HepG2 (cell line): ENCODE measurements around the gene TMEM116. TPM values are rescaled to one million over a fixed set of nuclear protein-coding genes. Genes with fewer than 3 reads are reported as not detected.
"Not testable (repeated sequence)": the region's sequence is repeated elsewhere in the genome, so short reads cannot be mapped to it uniquely, and the experiment has no call there.

ENCODE experiments used
- ATAC-seq: fragments of 200-7000 bp; cut with Tn5 transposase; 3 replicates; pipeline ENCODE4 v1.9.1; 2020; ENCODE audit warnings: mild to moderate bottlenecking, moderate library complexity
- BruUV-seq: library from RNA; stranded (reverse); fragments of 400-500 nt; replicated peaks from 2 replicates; lab custom pipeline; 2021; lab: Mats Ljungman, UMichigan
- CTCF ChIA-PET: fragments of 300-600 bp; formaldehyde crosslinking; extraction: SDS; loops from one replicate; lab custom pipeline; 2021; ENCODE audit warnings: low total read pairs, inconsistent platforms, low intra/inter-chr PET ratio; lab: Yijun Ruan, JAX
- POLR2A ChIA-PET: fragments of 350-600 bp; sonication (Branson Sonifier 250); formaldehyde crosslinking; loops from one replicate; lab custom pipeline; 2020; ENCODE audit warnings: antibody characterized with exemption, inconsistent platforms; lab: Yijun Ruan, JAX
- DNase-seq: peaks from one replicate; pipeline ENCODE4 v3.0.0-alpha.2; 2015; ENCODE audit warnings: low spot score
- FAIRE-seq: peaks from 3 replicates; lab custom pipeline; 2011; peaks lifted over from hg19 to GRCh38; lab: Jason Lieb, UNC
- H2AFZ ChIP-seq: one replicate; pipeline ENCODE4 v1.6.1; 2011; ENCODE audit warnings: low read length, inconsistent platforms
- H3K27ac ChIP-seq: fragments of 300-600 bp; 3 replicates; pipeline ENCODE4 v1.8.0; 2011; ENCODE audit warnings: mixed run types, mild to moderate bottlenecking, mixed read lengths, low read length, inconsistent platforms; ENCODE audit not compliant: insufficient read depth; ENCODE audit errors: extremely low read length
- H3K27me3 ChIP-seq, 2 experiments: fragments of 200-600 bp in 1 of 2; 2 replicates in 1 of 2; 3 replicates in 1 of 2; pipeline versions ENCODE4 v1.6.0 to v1.8.0; 2011; ENCODE audit warnings: low read length in 2 of 2, mild to moderate bottlenecking in 2 of 2, moderate library complexity in 2 of 2, inconsistent platforms in 1 of 2; ENCODE audit not compliant: insufficient read depth in 2 of 2, control insufficient read depth in 1 of 2
- H3K36me3 ChIP-seq, 2 experiments: fragments of 200-600 bp in 1 of 2; replicated peaks in 1 of 2; 2 replicates in 1 of 2; 3 replicates in 1 of 2; pipeline versions ENCODE4 v1.5.1 to v1.8.0; 2011; ENCODE audit warnings: low read length in 2 of 2, inconsistent platforms in 1 of 2; ENCODE audit not compliant: insufficient read depth in 2 of 2, control insufficient read depth in 1 of 2
- H3K4me1 ChIP-seq: 2 replicates; pipeline ENCODE4 v1.5.1; 2012; ENCODE audit warnings: low read length, inconsistent platforms; ENCODE audit not compliant: insufficient read depth
- H3K4me2 ChIP-seq: 2 replicates; pipeline ENCODE4 v1.6.0; 2011; ENCODE audit warnings: low read depth, low read length, inconsistent platforms
- H3K4me3 ChIP-seq, 3 experiments: fragments of 200-600 bp in 1 of 3; sonication (generic), shearing (Covaris generic) in 1 of 3; replicated peaks in 1 of 3; 2 replicates each; pipeline ENCODE4 v1.5.1; 2011 to 2016; ENCODE audit warnings: low read length in 3 of 3, inconsistent platforms in 2 of 3, low read depth in 2 of 3, mild to moderate bottlenecking in 2 of 3, control low read depth in 1 of 3, mixed read lengths in 1 of 3; ENCODE audit not compliant: insufficient read depth in 1 of 3
- H3K79me2 ChIP-seq: one replicate; pipeline ENCODE4 v1.6.1; 2011; ENCODE audit warnings: low read length, inconsistent platforms; ENCODE audit not compliant: insufficient read depth
- H3K9ac ChIP-seq: 2 replicates; pipeline ENCODE4 v1.6.0; 2011; ENCODE audit warnings: mild to moderate bottlenecking, low read depth, low read length, inconsistent platforms; ENCODE audit not compliant: insufficient read depth
- H3K9me3 ChIP-seq: 2 replicates; pipeline ENCODE4 v1.5.1; 2012; ENCODE audit warnings: mild to moderate bottlenecking, low read length
- H4K20me1 ChIP-seq: 2 replicates; pipeline ENCODE4 v1.6.0; 2011; ENCODE audit warnings: inconsistent platforms, mild to moderate bottlenecking, low read length, moderate library complexity; ENCODE audit not compliant: insufficient read depth
- SIX4 ChIP-seq: sonication (generic); formaldehyde crosslinking; IDR thresholded peaks from 2 replicates; pipeline ENCODE4 v1.4.0; 2020; ENCODE audit warnings: missing genetic modification reagents
- WGBS: methylation state at CpG from one replicate; pipeline ENCODE4 v1.1.6; 2017; ENCODE audit warnings: low lambda C conversion rate; 5-methylcytosine and 5-hydroxymethylcytosine counted together
- in situ Hi-C: cut with HindIII; loops from 2 replicates; pipeline ENCODE4 v1.10.0; 2017; ENCODE audit warnings: low pct_unique_long_range_greater_than_20kb; ENCODE audit not compliant: extremely low pct_ligation_motif_present
- intact Hi-C: fragments of 100-400 bp; cut with micrococcal nuclease; formaldehyde crosslinking; loops from one replicate; pipeline ENCODE4 v1.10.0; 2022; ENCODE audit not compliant: unreplicated experiment
- polyA plus RNA-seq, 8 experiments: library from polyadenylated mRNA; depleted of rRNA in 3 of 8; stranded (reverse) in 7 of 8; unstranded in 1 of 8; fragments of >200 nt; fragmentation: Illumina TruSeq in 4 of 8; extraction: Trizol in 4 of 8; gene quantifications; 2 replicates each; pipeline versions ENCODE4 v1.2.1 to v1.2.3, GENCODE V29; 2011 to 2016; ENCODE audit warnings: low read depth in 4 of 8, missing spikeins in 1 of 8, mixed read lengths in 1 of 8; ENCODE audit not compliant: insufficient read depth in 1 of 8
- total RNA-seq, 5 experiments: library from RNA; depleted of rRNA; stranded (reverse); fragments of >200 nt; fragmentation: Illumina TruSeq; extraction: Trizol; gene quantifications; 2 replicates each; pipeline ENCODE4 v1.2.3, GENCODE V29; 2016; ENCODE audit warnings: low read depth in 1 of 5

The TMEM116 gene
- total and polyA plus RNA-seq, 2 of the 13 experiments (the other 11 are each of a cell fraction or from before 2014, with no cell fraction given): 14.0 to 17.8 TPM

- Histone ChIP-seq H3K27ac (no peak overlapping the region), H4K20me1 (no peaks in the 10 kb centered on the region), H2AFZ (no peak overlapping the region), H3K9me3 (no peaks in the 10 kb centered on the region), H3K9ac (no peak overlapping the region), H3K79me2 (no peaks in the 10 kb centered on the region), H3K4me1 (peaks cover 6% of the 10 kb centered on the region), H3K4me2 (no peak overlapping the region), H3K36me3 (0 out of 5 replicates have a peak, but pooled peaks cover 0 to 3% of the 10 kb centered on the region in 2 experiments), H3K4me3 (no peak overlapping the region), H3K27me3 (no peaks in the 10 kb centered on the region)
- POLR2A ChIA-PET: interaction anchor here (1.1 kb wide), 1 partner anchor 13 kb away, joined by 5 read pairs; the partner anchor contains the start of genes ERP29 and TMEM116
- intact Hi-C loops (no loop called here), in situ Hi-C loops (no loop called here)
- no peak for TF ChIP-seq SIX4 (CRISPR knock-in tag)
- FAIRE-seq: no peak
- no peak for DNase-seq
- no peak for ATAC-seq
- CTCF ChIA-PET: no interaction called here
- no TSS peak for BruUV-seq
- 95% methylated on average over 8 of the region's 8 CpGs for WGBS
Observed at GRCh38 chr12:112000820-112001219, 12.1 kb downstream of the TMEM116 start.

- H4K20me1 ChIP-seq, H2AFZ ChIP-seq, FAIRE-seq, intact Hi-C loops, H3K9me3 ChIP-seq, DNase-seq, H3K27ac ChIP-seq, H3K4me1 ChIP-seq, H3K79me2 ChIP-seq, CTCF ChIA-PET, H3K4me3 ChIP-seq, H3K27me3 ChIP-seq, ATAC-seq, BruUV-seq, H3K9ac ChIP-seq, H3K4me2 ChIP-seq, H3K36me3 ChIP-seq, in situ Hi-C loops: not testable (repeated sequence)
- POLR2A ChIA-PET: interaction anchor here (2.1 kb wide), 1 partner anchor 14 kb away, joined by 9 read pairs; the partner anchor contains the start of genes ERP29 and TMEM116
- WGBS: 98% methylated on average over 9 of the region's 9 CpGs
Observed at GRCh38 chr12:111999129-111999528, 13.8 kb downstream of the TMEM116 start.
